ENCODE measurements around the gene ST6GAL1.

The ST6GAL1 gene

DNA sequence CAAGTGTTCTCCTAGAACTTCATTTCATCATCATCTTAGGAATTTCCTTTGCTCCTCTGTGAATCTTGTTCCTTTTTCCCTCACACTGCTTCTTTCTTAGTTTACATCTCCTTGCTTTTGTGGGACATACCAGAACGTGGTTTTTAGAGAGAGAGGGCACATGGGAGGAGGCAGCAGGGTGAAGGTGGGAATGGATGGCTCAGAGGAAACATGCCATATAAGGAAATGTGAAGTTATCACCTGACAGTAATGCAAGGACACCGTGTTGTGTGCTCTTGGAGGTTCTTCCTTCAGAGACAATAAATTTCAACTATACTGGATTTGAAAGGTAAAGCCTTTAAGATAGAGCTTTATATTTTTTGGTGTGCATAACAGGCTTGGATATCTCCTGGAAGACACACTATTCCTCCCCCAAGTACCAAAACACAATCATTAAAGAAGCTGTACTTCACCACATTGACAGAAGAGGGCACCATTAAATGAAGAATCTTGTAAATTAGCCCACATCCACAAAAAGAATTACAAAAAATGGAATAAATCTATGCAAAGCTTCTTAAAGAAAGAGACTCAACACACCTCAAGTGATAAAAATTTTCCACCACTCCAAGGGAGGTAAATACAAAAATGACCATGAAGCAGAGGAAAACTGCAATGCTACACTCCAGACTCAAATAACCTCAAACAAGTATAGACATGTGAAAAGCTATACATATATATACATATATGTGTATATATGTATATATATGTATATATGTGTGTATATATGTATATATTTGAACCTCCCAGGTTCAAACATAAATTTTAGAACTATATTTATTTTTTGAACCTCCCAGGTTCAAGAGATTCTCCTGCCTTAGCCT lies 182.8 kb downstream of the ST6GAL1 start:
- in situ Hi-C loops (cut with HindIII; ENCODE audit: low pct_ligation_motif_present, low sequenced_read_pairs), result no loop called here

DNA sequence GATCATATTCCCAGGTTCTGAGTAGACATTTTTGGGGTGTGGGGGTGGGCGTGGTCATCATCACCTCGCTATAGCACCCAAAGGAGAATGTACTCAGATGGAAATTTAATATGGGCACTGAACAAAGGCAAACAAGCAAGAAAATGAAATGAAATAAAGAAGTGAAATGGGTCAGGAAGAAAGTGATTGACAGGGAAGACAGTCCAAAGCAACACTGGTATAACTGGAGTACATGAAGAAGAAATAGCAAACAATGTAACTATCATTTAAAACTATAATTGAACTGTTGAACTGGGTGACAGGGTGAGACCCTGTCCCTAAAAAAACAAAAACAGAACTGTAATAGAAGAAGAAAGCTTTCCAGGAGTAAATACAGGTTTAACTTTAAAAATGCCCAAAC lies 184.2 kb downstream of the ST6GAL1 start:
- no peak overlapping the region for H3K27ac ChIP-seq
- no peak overlapping the region for H3K4me3 ChIP-seq (ENCODE audit: low read depth, low read length)
- TF ChIP-seq, protein P1, sequence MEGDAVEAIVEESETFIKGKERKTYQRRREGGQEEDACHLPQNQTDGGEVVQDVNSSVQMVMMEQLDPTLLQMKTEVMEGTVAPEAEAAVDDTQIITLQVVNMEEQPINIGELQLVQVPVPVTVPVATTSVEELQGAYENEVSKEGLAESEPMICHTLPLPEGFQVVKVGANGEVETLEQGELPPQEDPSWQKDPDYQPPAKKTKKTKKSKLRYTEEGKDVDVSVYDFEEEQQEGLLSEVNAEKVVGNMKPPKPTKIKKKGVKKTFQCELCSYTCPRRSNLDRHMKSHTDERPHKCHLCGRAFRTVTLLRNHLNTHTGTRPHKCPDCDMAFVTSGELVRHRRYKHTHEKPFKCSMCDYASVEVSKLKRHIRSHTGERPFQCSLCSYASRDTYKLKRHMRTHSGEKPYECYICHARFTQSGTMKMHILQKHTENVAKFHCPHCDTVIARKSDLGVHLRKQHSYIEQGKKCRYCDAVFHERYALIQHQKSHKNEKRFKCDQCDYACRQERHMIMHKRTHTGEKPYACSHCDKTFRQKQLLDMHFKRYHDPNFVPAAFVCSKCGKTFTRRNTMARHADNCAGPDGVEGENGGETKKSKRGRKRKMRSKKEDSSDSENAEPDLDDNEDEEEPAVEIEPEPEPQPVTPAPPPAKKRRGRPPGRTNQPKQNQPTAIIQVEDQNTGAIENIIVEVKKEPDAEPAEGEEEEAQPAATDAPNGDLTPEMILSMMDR (IDR thresholded peaks at IDR 0.05; ENCODE audit: low read depth, low read length, missing control alignments), result no peak
- no peaks in the 10 kb centered on the region for H3K36me3 ChIP-seq (replicated peaks)
- in situ Hi-C loops (cut with HindIII; ENCODE audit: low pct_ligation_motif_present, low sequenced_read_pairs), result no loop called here
- H3K27me3 ChIP-seq (replicated peaks), result no peaks in the 10 kb centered on the region
- no peak for DNase-seq

More for the DNA sequence above, 182.8 kb downstream of the ST6GAL1 start:
- Histone ChIP-seq H3K27ac (no peak overlapping the region), H3K36me3 (replicated peaks) (no peaks in the 10 kb centered on the region), H3K4me3 (ENCODE audit: low read depth, low read length) (no peak overlapping the region), H3K27me3 (replicated peaks) (no peaks in the 10 kb centered on the region)
- TF ChIP-seq, protein P1 (IDR thresholded peaks at IDR 0.05; ENCODE audit: low read depth, low read length, missing control alignments), result peak; percentile 44
- peak; percentile 32 for DNase-seq

DNA sequence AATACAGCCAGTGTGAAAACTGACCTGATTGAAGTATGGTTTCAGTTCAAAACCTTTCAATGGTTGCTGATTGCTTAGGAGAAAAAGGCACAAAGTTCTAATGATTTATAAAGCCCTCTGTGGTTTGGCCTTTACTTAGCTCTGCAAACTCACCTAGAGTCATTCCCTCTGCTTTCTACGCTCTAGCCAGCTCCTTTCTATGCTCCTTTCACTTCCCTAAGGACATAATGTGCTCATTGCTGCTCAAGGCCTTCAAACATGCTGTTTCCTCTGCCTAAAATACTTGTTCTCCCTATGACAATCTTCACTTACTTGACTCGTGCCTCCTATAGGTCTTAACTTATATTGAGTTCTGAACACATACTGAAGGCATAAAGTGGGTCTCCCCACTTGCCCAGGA lies 190.0 kb downstream of the ST6GAL1 start:
- Histone ChIP-seq H3K27me3 (replicated peaks) (no peaks in the 10 kb centered on the region), H3K36me3 (replicated peaks) (no peaks in the 10 kb centered on the region), H3K27ac (no peak overlapping the region), H3K4me3 (ENCODE audit: low read depth, low read length) (no peak overlapping the region)
- DNase-seq, result no peak
- TF ChIP-seq, protein P1 (IDR thresholded peaks at IDR 0.05; ENCODE audit: low read depth, low read length, missing control alignments), result no peak
- in situ Hi-C loops (cut with HindIII; ENCODE audit: low pct_ligation_motif_present, low sequenced_read_pairs), result no loop called here

DNA sequence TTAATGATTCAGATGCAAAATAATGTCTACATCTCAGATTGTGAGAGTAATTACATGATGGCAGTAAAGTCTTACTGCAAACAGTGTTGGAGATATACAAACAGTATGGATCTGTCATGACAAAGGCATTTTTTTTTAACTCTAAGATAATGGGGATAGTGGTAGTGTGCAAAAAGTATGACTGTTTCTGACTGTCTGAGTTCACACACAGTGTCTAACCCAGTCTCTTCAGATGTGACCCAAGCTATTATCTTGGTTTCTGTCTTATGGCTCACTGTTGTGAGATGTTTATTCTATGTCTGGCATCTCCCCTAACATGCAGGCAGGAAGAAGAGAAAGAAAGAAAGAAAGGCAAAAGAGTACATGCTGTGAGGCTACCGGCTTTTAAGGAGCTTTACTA lies 191.9 kb downstream of the ST6GAL1 start:
- peak; percentile 69 for DNase-seq
- Histone ChIP-seq H3K4me3 (ENCODE audit: low read depth, low read length) (no peak overlapping the region), H3K36me3 (replicated peaks) (no peaks in the 10 kb centered on the region), H3K27ac (peak overlapping the region; percentile 75), H3K27me3 (replicated peaks) (no peaks in the 10 kb centered on the region)
- in situ Hi-C loops (cut with HindIII; ENCODE audit: low pct_ligation_motif_present, low sequenced_read_pairs), result no loop called here
- TF ChIP-seq, protein P1 (IDR thresholded peaks at IDR 0.05; ENCODE audit: low read depth, low read length, missing control alignments), result no peak

DNA sequence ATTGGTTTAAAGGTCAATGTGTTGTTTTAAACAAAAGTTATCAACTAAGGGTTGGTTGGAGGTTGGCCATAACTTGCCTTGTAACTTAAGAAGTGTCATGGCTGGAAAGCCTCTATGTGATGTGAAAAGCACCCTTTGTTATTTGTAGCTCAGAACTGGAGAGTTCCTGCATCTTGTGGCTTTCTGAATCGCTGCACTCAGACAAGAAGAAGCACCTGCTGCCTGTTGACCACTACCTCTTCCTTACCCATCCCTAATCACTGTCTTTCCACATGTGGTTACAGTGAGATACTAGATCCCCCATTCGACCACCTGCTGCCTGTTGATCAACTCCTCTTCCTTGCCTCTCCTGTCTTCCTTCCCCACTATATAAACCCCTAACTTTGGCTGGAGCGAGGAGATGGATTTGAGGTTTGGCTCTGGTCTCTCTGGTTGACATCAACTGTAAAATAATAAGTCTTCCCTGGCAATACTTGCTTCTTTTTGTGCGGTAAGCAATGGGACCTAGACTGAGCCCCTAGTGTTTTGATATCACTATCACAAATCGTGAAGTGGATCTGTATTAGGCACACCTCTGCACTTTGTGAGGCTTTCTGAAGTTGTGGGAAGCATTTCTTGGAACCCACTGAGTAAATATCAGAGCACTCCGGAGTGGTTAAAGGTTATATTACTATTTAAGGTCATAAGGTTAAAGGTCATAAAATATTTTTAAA lies 195.1 kb downstream of the ST6GAL1 start:
- in situ Hi-C loops (cut with HindIII; ENCODE audit: low pct_ligation_motif_present, low sequenced_read_pairs), result no loop called here
- DNase-seq, result no peak
- TF ChIP-seq, protein P1 (IDR thresholded peaks at IDR 0.05; ENCODE audit: low read depth, low read length, missing control alignments), result no peak
- Histone ChIP-seq H3K27ac (no peak overlapping the region), H3K36me3 (replicated peaks) (no peaks in the 10 kb centered on the region), H3K4me3 (ENCODE audit: low read depth, low read length) (no peak overlapping the region), H3K27me3 (replicated peaks) (no peaks in the 10 kb centered on the region)
